Naive thymus-derived CD4-positive, alpha-beta T cell (primary cell): ENCODE measurements around the gene EIF4EBP3. TPM values are rescaled to one million over a fixed set of nuclear protein-coding genes. Genes with fewer than 3 reads are reported as not detected.

Source experiments
- ATAC-seq: fragments of 150-1000 bp; cut with Tn5 transposase; 2 replicates; pipeline ENCODE4 v1.10.0; 2021; ENCODE audit warnings: mild to moderate bottlenecking, moderate library complexity
- CTCF ChIA-PET: fragments of 350-600 bp; sonication (Branson Sonifier 250); formaldehyde crosslinking; loops from one replicate; lab custom pipeline; 2021; ENCODE audit warnings: antibody characterized with exemption; lab: Charles Lee
- POLR2A ChIA-PET: fragments of 350-600 bp; sonication (Branson Sonifier 250); formaldehyde crosslinking; loops from one replicate; lab custom pipeline; 2021; ENCODE audit warnings: antibody characterized with exemption, inconsistent platforms; lab: Charles Lee
- DNase-seq, 9 donors: peaks; one replicate each; pipeline versions ENCODE4 v3.0.0 to v3.0.0-alpha.2; 2020 to 2022; ENCODE audit warnings: mixed read lengths in 1 of 9
- H3K27ac ChIP-seq: one replicate; pipeline ENCODE4 v1.7.0; 2013; ENCODE audit warnings: mild to moderate bottlenecking, low read depth, low read length, moderate library complexity
- H3K27me3 ChIP-seq, 2 donors: one replicate each; pipeline ENCODE4 v1.7.0; 2013; ENCODE audit warnings: low read length in 2 of 2, mild to moderate bottlenecking in 2 of 2, moderate library complexity in 2 of 2; ENCODE audit not compliant: control insufficient read depth in 2 of 2, insufficient read depth in 2 of 2
- H3K36me3 ChIP-seq, 3 experiments: 1 replicate in 2 of 3; 2 replicates in 1 of 3; pipeline ENCODE4 v1.7.0; 2013; ENCODE audit warnings: low read length in 3 of 3, mild to moderate bottlenecking in 3 of 3, moderate library complexity in 1 of 3; ENCODE audit not compliant: insufficient read depth in 3 of 3, control insufficient read depth in 2 of 3
- H3K4me1 ChIP-seq, 2 donors: one replicate each; pipeline ENCODE4 v1.7.0; 2013; ENCODE audit warnings: low read length in 2 of 2, mild to moderate bottlenecking in 2 of 2, moderate library complexity in 1 of 2; ENCODE audit not compliant: control insufficient read depth in 2 of 2, insufficient read depth in 2 of 2
- H3K4me3 ChIP-seq: 2 replicates; pipeline ENCODE4 v1.7.0; 2013; ENCODE audit warnings: mild to moderate bottlenecking, low read length
- H3K9me3 ChIP-seq, 3 experiments: 1 replicate in 2 of 3; 2 replicates in 1 of 3; pipeline ENCODE4 v1.7.0; 2013; ENCODE audit warnings: low read length in 3 of 3; ENCODE audit not compliant: control insufficient read depth in 2 of 3
- H3K27ac Mint-ChIP-seq, 9 donors: one replicate each; pipeline ENCODE4 v1.8.0; 2020 to 2022; ENCODE audit warnings: mixed read lengths in 9 of 9, mild to moderate bottlenecking in 8 of 9, moderate library complexity in 5 of 9, inconsistent platforms in 2 of 9
- H3K27me3 Mint-ChIP-seq, 5 donors: one replicate each; pipeline ENCODE4 v1.8.0; 2021 to 2022; ENCODE audit warnings: mixed read lengths in 5 of 5, mild to moderate bottlenecking in 1 of 5
- H3K36me3 Mint-ChIP-seq, 5 donors: one replicate each; pipeline ENCODE4 v1.8.0; 2020 to 2022; ENCODE audit warnings: mixed read lengths in 5 of 5, mild to moderate bottlenecking in 3 of 5, inconsistent platforms in 1 of 5
- H3K4me1 Mint-ChIP-seq, 7 donors: one replicate each; pipeline ENCODE4 v1.8.0; 2020 to 2022; ENCODE audit warnings: mixed read lengths in 7 of 7, mild to moderate bottlenecking in 3 of 7, inconsistent platforms in 1 of 7
- H3K4me3 Mint-ChIP-seq, 10 donors: one replicate each; pipeline ENCODE4 v1.8.0; 2020 to 2022; ENCODE audit warnings: mild to moderate bottlenecking in 10 of 10, mixed read lengths in 10 of 10, moderate library complexity in 6 of 10, inconsistent platforms in 2 of 10
- H3K9me3 Mint-ChIP-seq, 11 donors: one replicate each; pipeline ENCODE4 v1.8.0; 2020 to 2022; ENCODE audit warnings: mixed read lengths in 11 of 11, mild to moderate bottlenecking in 4 of 11, inconsistent platforms in 1 of 11, moderate library complexity in 1 of 11
- intact Hi-C, 2 donors: fragments of 100-400 bp; cut with micrococcal nuclease; formaldehyde crosslinking; loops; one replicate each; pipeline ENCODE4 v1.15.1; 2023
- polyA plus RNA-seq, 2 donors: library from polyadenylated mRNA; unstranded; fragments of 300-500 nt; fragmentation: Illumina TruSeq; gene quantifications; one replicate each; pipeline ENCODE4 v1.2.3, GENCODE V29; 2021
- total RNA-seq, 6 experiments: library from RNA in 5 of 6; stranded (reverse) in 5 of 6; gene quantifications; 1 replicate in 5 of 6; 2 replicates in 1 of 6; pipeline ENCODE4 v1.2.3 and lab custom pipeline; 2021 to 2026

The EIF4EBP3 gene
- total and polyA plus RNA-seq, 7 experiments from 2014 or later = 12.5 to 80.8 (median 19.3) TPM

DNA sequence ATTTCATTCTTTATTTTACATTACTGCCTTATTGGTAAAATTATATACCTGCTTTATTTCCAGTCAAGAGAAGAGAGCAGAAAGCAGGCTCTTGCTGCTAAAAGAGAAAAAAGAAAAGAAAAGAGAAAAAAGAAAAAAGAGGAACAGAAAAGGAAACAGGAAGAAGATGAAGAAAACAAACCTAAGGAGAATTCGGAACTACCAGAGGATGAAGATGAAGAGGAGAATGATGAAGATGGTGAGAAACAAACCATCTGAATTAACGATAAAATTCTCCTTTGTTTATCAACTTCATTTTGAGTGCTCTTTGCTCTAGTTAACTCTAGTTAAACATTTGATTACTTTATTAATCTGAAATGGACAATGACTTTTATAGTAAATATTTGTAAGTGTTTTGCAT is 23.5 kb upstream of the EIF4EBP3 start:
- Histone ChIP-seq H3K36me3 (peaks cover 7 to 51% (median 24%) of the 10 kb centered on the region in 3 experiments), H3K27me3 (no peaks in the 10 kb centered on the region), H3K4me1 (no peaks in the 10 kb centered on the region), H3K27ac (no peak overlapping the region), H3K4me3 (no peak overlapping the region), H3K9me3 (no peaks in the 10 kb centered on the region)
- intact Hi-C loops = no loop called here
- CTCF ChIA-PET = no interaction called here
- DNase-seq = no peak
- POLR2A ChIA-PET = no interaction called here
- peaks cover 0 to 3% (median 0%) of the 10 kb centered on the region in 7 donors for H3K4me1 Mint-ChIP-seq
- ATAC-seq = no peak
- peaks cover 0 to 3% (median 0%) of the 10 kb centered on the region in 11 donors for H3K9me3 Mint-ChIP-seq
- H3K27ac Mint-ChIP-seq = peak overlapping the region in 5 of 9 donors; percentile 6 to 59 (median 34)
- no peak overlapping the region for H3K4me3 Mint-ChIP-seq
- peaks cover 7 to 37% (median 17%) of the 10 kb centered on the region in 5 donors for H3K36me3 Mint-ChIP-seq
- H3K27me3 Mint-ChIP-seq = no peaks in the 10 kb centered on the region

DNA sequence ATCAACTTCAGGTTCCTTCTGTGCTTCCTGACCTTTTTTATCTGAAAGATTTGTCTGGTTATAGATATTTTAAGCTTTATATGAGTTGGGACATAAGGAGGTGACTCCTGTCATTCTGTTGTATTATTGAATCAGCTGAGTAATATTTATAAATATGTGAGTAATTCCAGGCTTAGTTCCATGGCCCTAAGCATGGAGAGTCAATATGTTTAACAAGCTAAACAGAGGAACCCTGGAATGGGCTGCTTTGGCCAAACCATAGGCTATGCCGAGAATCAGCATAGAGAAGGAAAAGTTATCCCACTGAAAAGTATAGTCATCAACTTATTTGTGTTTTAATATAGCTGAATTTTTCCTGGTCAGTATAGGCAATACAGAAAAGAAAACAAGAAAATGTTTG is 7.2 kb upstream of the EIF4EBP3 start:
- peaks cover 4 to 60% (median 19%) of the 10 kb centered on the region in 5 donors for H3K36me3 Mint-ChIP-seq
- no peak overlapping the region for H3K4me3 Mint-ChIP-seq
- H3K9me3 Mint-ChIP-seq = no peaks in the 10 kb centered on the region
- Histone ChIP-seq H3K36me3 (peaks cover 11 to 51% (median 25%) of the 10 kb centered on the region in 3 experiments), H3K27ac (no peak overlapping the region), H3K9me3 (no peaks in the 10 kb centered on the region), H3K4me1 (no peaks in the 10 kb centered on the region), H3K4me3 (no peak overlapping the region), H3K27me3 (no peaks in the 10 kb centered on the region)
- peak overlapping the region in 1 of 9 donors; percentile 0 for H3K27ac Mint-ChIP-seq
- CTCF ChIA-PET = no interaction called here
- H3K27me3 Mint-ChIP-seq = no peaks in the 10 kb centered on the region
- intact Hi-C loops = loop anchor here in 1 of 2 donors (5.0 kb wide), 1 partner anchor 128 kb away; no protein-coding TSS in a partner anchor
- POLR2A ChIA-PET = interaction anchor here (0.5 to 1.2 kb wide), 5 partner anchors 8 to 293 kb away, joined by 3 to 5 read pairs (median 3); partner anchors contain the start of gene SRA1
- DNase-seq (no peak), ATAC-seq (no peak)
- peaks cover 0 to 6% (median 0%) of the 10 kb centered on the region in 7 donors for H3K4me1 Mint-ChIP-seq

DNA sequence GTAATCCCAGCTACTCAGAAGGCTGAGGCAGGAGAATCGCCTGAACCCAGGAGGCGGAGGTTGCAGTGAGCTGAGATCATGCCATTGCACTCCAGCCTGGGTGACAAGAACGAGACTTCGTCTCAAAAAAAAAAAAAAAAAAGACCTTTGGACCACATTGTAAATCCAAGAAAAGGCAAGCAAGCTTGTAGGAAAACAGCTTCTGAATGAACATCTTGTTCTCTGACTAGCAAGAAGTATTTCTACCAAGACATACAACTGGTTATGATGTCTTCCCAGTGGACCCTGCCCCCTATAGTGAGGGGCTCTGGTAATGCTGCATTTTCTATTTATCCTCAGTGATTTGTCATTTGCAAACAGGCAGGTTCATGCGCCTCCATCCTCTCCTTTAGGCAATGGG is 4.5 kb upstream of the EIF4EBP3 start:
- peaks cover 11 to 41% (median 25%) of the 10 kb centered on the region in 3 experiments for H3K36me3 ChIP-seq
- H3K27ac ChIP-seq = no peak overlapping the region
- intact Hi-C loops = loop anchor here in 1 of 2 donors (5.0 kb wide), 1 partner anchor 131 kb away; no protein-coding TSS in a partner anchor
- H3K9me3 Mint-ChIP-seq = no peaks in the 10 kb centered on the region
- no peak overlapping the region for H3K4me3 Mint-ChIP-seq
- DNase-seq (no peak), ATAC-seq (no peak)
- H3K27ac Mint-ChIP-seq = peak overlapping the region in 1 of 9 donors; percentile 56
- peaks cover 4 to 51% (median 18%) of the 10 kb centered on the region in 5 donors for H3K36me3 Mint-ChIP-seq
- H3K27me3 Mint-ChIP-seq = no peaks in the 10 kb centered on the region
- H3K4me1 Mint-ChIP-seq = peaks cover 1 to 13% (median 8%) of the 10 kb centered on the region in 7 donors
- no peaks in the 10 kb centered on the region for H3K27me3 ChIP-seq
- no peak overlapping the region for H3K4me3 ChIP-seq
- no peaks in the 10 kb centered on the region for H3K9me3 ChIP-seq
- H3K4me1 ChIP-seq = peaks cover 2 to 10% of the 10 kb centered on the region in 2 donors
- POLR2A ChIA-PET = no interaction called here
- CTCF ChIA-PET = no interaction called here

GRCh38 chr5:140544986-140545385 is 2.5 kb upstream of the EIF4EBP3 start:
- H3K27me3 ChIP-seq = no peaks in the 10 kb centered on the region
- H3K9me3 ChIP-seq = no peaks in the 10 kb centered on the region
- POLR2A ChIA-PET = interaction anchor here (0.6 to 11.7 kb wide), 3 partner anchors 19 to 102 kb away, joined by 3 to 248 read pairs (median 3); partner anchors contain the start of genes APBB3, IK, NDUFA2 and SLC35A4
- H3K27ac ChIP-seq = no peak overlapping the region
- ATAC-seq (no peak), DNase-seq (no peak)
- intact Hi-C loops = loop anchor here (5.0 kb wide), 4 partner anchors 133 to 1092 kb away; partner anchors contain the start of genes CYSTM1 (in 1 of the 2), HDAC3 (in 1 of the 2), RELL2 (in 1 of the 2) and ZMAT2 (in 1 of the 2)
- Mint-ChIP-seq H3K4me3 (no peak overlapping the region), H3K27me3 (no peaks in the 10 kb centered on the region), H3K36me3 (peaks cover 4 to 40% (median 16%) of the 10 kb centered on the region in 5 donors), H3K9me3 (no peaks in the 10 kb centered on the region), H3K4me1 (peaks cover 20 to 33% (median 28%) of the 10 kb centered on the region in 7 donors), H3K27ac (peak overlapping the region in 8 of 9 donors; percentile 0 to 85 (median 38))
- H3K4me1 ChIP-seq = peaks cover 12 to 20% of the 10 kb centered on the region in 2 donors
- CTCF ChIA-PET = no interaction called here
- no peak overlapping the region for H3K4me3 ChIP-seq
- H3K36me3 ChIP-seq = peaks cover 12 to 30% (median 13%) of the 10 kb centered on the region in 3 experiments

GRCh38 chr5:140545606-140546005 is 1.9 kb upstream of the EIF4EBP3 start:
- POLR2A ChIA-PET = interaction anchor here (0.7 to 11.7 kb wide), 3 partner anchors 19 to 102 kb away, joined by 3 to 248 read pairs (median 51); partner anchors contain the start of genes APBB3, IK, NDUFA2 and SLC35A4
- intact Hi-C loops = loop anchor here in 1 of 2 donors (5.0 kb wide), 3 partner anchors 157 to 1092 kb away; partner anchors contain the start of genes CYSTM1, HDAC3, RELL2 and ZMAT2
- no peaks in the 10 kb centered on the region for H3K27me3 ChIP-seq
- H3K4me1 ChIP-seq = peaks cover 12 to 20% of the 10 kb centered on the region in 2 donors
- peaks cover 4 to 40% (median 19%) of the 10 kb centered on the region in 5 donors for H3K36me3 Mint-ChIP-seq
- H3K27ac Mint-ChIP-seq = peak overlapping the region in 8 of 9 donors; percentile 93 to 99 (median 98)
- H3K9me3 Mint-ChIP-seq = no peaks in the 10 kb centered on the region
- no peak overlapping the region for H3K4me3 Mint-ChIP-seq
- H3K27ac ChIP-seq = peak overlapping the region; percentile 89
- H3K4me3 ChIP-seq = no peak overlapping the region
- DNase-seq (no peak), ATAC-seq (no peak)
- H3K36me3 ChIP-seq = peaks cover 11 to 30% (median 17%) of the 10 kb centered on the region in 3 experiments
- H3K9me3 ChIP-seq = no peaks in the 10 kb centered on the region
- CTCF ChIA-PET = no interaction called here
- H3K4me1 Mint-ChIP-seq = peaks cover 22 to 38% (median 31%) of the 10 kb centered on the region in 7 donors
- no peaks in the 10 kb centered on the region for H3K27me3 Mint-ChIP-seq

DNA sequence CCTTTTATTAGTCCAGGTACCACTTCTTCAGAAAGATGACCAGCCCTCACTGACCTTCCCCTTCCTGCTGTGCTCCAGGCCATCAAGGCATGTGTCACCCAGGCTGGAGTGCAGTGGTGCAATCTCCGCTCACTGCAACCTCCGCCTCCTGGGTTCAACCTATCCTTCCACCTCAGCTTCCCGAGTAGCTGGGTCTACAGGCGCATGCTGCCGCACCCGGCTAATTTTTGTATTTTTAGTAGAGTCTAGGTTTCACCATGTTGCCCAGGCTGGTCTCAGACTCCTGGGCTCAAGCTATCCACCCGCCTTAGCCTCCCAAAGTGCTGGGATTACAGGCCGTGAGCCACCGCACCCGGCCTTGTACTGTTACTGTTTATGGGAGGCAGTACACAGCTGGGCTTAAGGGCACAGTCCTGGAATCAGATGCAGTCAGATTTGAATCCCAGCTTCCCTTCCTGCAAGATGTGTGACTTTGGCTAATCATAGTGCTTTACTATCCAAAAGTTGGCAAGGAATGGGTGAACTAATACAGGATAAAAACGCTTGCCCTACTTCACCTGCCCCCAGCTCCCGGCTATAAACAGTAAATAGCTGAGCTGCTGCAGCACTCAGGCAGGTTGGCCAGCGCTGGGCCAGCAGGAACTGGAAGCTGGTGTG is 483 bp upstream of the EIF4EBP3 start:
- no peaks in the 10 kb centered on the region for H3K27me3 Mint-ChIP-seq
- peak overlapping the region; percentile 85 to 99 (median 92) for H3K4me3 Mint-ChIP-seq
- no peaks in the 10 kb centered on the region for H3K27me3 ChIP-seq
- no peaks in the 10 kb centered on the region for H3K9me3 ChIP-seq
- peaks cover 12 to 20% of the 10 kb centered on the region in 2 donors for H3K4me1 ChIP-seq
- no peak for DNase-seq
- H3K4me3 ChIP-seq = peak overlapping the region; percentile 83
- H3K27ac ChIP-seq = peak overlapping the region; percentile 89
- H3K36me3 ChIP-seq = peaks cover 10 to 33% (median 15%) of the 10 kb centered on the region in 3 experiments
- ChIA-PET CTCF (interaction anchor here (0.6 to 2.2 kb wide), 10 partner anchors 9 to 175 kb away, joined by 3 to 12 read pairs (median 4); partner anchors contain the start of genes IK and NDUFA2), POLR2A (interaction anchor here (0.6 to 11.7 kb wide), 22 partner anchors 8 to 983 kb away, joined by 3 to 248 read pairs (median 4); partner anchors contain the start of genes ANKHD1, APBB3, CD14 and HARS1)
- ATAC-seq = no peak
- intact Hi-C loops = loop anchor here (1.0 to 5.0 kb wide), 13 partner anchors 10 to 1090 kb away; partner anchors contain the start of genes ANKHD1 (in 2 of the 2), APBB3 (in 2 of the 2), SLC35A4 (in 2 of the 2) and SRA1 (in 2 of the 2)
- H3K4me1 Mint-ChIP-seq = peaks cover 22 to 48% (median 36%) of the 10 kb centered on the region in 7 donors
- peaks cover 11 to 36% (median 13%) of the 10 kb centered on the region in 5 donors for H3K36me3 Mint-ChIP-seq
- peak overlapping the region; percentile 93 to 99 (median 98) for H3K27ac Mint-ChIP-seq
- no peaks in the 10 kb centered on the region for H3K9me3 Mint-ChIP-seq
